Measurements from ENCODE around the gene LFNG.

- TF ChIP-seq POLR2A (IDR thresholded peaks at IDR 0.05) (no peak), CTCF (IDR thresholded peaks at IDR 0.05) (no peak), EP300 (IDR thresholded peaks at IDR 0.05) (no peak)
Observed at GRCh38 chr7:2525658-2526630, 6.4 kb downstream of the LFNG start.
